Left hindlimb (tissue), 1 donor: ENCODE results near the gene VDR.
A peak's percentile ranks its signal among the peaks of the same experiment; 100 is the strongest.

Source experiments
- DNase-seq: peaks from one replicate; pipeline ENCODE4 v3.0.0-alpha.2; 2018

The VDR gene

DNA sequence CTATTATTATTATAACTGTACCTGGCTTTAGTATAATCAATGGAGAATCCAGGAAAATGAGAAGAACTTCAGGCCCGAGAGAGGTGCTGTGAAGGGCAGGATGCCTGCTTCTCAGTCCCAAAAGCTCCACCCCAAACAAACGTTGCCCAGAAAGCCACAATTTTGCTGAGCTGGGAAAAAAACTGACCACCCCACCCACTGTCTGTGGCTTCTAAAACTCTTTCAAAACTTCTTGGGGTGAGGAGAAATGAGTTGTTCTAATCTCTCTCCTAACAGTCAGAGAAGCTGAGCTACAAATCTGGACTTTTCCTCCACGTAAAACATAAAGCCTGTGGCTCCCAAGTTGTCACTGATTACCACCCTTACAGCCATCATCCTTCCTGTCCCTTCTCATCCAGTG is 13.4 kb downstream of the VDR start:
- DNase-seq: no peak

DNA sequence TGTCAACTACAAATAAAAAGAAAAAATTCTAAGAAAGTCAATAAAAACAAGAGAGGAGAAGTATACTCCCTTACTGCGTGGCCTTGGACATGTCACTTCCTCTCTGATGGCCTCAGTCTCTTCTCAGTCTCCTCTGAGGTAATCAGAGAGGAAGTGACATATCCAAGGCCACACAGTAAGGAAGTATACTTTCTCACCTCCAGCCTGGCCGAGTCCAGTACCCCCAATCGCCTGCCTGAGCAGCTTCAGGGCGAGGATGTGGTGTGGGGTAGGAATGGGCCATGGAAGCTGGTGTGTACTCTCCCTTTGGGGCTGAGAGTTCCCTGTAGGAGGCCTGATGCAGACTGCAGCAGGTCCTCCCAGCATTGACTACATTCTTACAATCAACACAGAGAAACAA is 15.8 kb downstream of the VDR start:
- DNase-seq: no peak

DNA sequence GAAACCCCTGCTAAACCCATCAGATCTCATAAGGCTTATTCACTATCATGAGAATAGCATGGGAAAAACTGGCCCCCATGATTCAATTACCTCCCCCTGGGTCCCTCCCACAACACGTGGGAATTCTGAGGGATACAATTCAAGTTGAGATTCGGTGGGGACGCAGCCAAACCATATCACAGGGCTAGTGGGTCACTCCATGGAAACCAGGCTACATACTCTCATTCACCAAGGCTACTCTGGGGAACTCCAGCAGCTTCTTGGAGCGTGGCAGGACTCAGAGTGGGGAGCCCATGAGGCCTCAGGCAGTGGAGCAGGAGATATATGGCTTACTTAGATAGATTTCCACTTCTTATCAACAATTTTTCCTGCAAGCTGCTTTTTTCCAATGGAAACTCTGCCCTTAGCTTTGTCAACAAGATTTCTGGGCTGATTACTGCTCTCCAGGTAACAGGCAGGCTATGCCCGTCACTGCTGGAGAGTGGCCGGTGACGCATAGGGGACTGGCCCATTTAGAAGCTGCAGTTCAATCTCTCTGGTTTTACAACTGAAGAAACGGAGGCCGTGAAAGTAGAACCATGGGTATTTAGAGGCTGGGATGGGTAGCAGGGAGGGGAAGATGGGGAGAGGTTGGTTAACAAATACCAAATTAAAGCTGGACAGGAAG is 16.5 kb downstream of the VDR start:
- no peak for DNase-seq

DNA sequence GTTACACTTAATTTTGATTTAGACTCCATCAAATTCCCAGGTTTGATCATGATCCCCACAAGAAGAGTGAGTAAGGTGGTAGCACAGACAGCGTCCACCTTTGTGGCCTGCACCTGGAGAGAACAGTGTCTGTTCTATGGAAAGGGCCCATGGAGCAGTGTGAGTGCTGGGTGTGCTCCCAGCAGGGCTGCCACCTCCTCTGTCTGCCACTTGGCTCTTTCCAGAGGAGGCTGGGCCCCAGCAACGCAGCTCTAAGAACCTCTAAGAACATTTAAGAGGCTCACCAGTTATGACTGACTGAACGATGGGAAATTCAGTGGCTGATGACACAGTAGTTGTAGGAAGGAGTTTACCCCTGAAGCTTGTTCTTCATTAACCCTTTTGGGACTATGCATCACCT is 17.3 kb downstream of the VDR start:
- DNase-seq: no peak

DNA sequence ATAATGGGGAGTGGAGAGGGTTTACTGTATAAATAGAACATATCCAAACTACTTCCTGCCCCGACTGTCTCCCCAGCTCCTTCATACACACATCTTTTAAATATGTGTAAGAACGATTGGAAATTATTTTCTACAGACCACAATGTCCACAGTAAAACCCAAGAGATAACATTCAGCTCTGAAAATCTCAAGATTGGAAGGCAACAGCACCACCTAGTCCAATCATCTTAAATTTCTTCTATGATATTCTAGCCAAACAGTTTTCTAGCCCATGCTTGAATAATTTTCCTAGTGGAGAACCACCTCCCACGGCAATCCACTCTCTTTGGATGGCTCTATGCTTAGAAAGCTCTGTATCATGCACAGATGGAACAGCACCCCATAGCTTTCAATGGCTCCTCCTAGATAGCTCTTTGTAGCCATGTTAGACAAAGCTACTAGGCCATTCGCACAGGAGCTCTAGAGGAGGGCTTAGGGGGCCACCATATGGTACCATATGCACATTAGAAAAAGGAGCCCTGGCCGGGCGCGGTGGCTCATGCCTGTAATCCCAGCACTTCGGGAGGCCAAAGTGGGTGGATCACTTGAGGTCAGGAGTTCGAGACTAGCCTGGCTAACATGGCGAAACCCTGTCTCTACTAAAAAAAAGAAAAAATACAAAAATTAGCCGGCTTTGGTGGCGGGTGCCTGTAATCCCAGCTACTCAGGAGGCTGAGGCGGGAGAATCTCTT is 18.1 kb downstream of the VDR start:
- DNase-seq: no peak

DNA sequence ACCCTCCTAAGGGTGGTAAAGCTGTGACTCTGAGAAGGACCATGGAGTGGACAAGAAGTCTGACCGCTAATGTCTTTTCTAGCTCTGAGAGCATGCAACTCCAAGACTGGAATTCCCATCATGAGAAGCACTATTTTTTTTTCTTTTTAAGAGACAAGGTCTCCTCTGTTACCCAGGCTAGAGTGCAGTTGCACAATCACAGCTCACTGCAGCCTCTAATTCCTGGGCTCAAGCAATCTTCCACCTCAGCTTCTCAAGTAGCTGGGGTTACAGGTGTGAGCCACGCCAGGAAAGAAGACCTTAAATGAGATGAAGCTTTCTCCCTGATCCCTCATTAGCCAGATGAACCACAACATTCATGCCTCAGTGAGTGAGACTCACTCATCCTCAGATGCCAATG is 19.2 kb downstream of the VDR start:
- no peak for DNase-seq

DNA sequence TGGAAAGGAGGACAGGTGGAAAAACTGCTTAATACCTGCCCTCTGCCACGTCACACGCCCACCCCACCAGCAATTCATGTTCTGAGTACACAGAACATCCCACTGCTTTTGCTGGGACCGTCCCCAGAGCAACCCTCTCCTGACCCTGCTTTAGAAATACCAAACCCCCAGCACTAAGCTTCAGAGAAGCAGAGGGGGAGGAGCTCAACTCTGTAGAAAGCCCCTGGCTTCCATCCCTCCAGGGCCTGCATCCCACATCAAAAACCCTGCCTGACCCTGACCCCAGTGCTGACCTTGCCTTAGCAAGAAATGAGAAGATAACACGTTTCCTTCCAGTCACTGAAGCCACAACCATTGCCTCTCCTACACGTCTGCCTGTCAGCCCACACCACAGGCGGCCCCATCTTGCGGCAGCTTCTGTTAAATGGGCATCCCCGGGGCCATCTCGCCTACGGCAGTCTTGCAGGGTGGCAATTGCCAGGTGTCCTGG is 19.7 kb downstream of the VDR start:
- no peak for DNase-seq

DNA sequence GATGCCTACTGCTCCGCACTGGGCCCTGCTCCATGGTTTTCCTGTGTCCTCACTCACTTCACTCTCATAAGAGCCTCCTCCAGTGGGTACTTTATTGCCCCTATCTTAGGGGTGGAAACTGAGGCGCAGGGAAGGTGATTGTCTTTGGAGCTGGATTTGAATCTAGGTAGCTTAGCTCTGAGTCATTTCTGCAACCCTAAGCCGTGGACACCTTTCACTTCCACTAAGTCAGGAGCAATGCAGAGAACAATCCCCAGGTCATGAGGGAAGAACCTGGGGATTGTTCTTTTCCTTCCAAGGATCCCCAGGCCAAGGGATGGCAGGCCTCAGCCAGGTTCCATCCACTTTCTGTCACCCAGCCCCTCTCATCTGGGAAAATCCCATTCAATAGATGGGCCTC is 20.3 kb downstream of the VDR start:
- DNase-seq: no peak

DNA sequence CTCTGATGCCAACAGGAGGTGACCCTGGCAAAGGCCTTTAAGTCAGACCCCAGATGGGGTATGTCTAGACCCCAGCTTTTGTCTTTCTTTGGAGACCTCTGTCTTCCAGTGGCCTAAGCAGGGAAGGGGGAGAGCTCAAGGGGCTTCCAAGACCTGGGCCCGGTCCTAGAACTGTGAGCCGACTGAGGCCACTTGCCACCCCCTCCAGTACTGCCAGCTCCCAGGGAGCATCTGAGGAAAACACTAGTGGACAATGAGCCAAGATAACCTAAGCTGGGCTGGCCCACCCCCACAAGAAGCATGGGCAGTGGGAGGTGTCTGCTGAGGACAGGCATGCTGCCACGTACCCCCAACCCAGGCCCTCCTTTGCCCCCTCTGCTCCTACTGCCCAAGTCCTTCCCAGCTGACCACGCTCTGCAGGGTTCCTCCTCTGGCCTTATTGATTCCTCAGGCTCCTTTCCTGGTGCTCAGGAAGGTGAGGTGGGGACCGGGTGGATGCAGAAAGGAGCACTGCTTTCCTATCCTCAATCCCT is 21.1 kb downstream of the VDR start:
- DNase-seq: no peak

DNA sequence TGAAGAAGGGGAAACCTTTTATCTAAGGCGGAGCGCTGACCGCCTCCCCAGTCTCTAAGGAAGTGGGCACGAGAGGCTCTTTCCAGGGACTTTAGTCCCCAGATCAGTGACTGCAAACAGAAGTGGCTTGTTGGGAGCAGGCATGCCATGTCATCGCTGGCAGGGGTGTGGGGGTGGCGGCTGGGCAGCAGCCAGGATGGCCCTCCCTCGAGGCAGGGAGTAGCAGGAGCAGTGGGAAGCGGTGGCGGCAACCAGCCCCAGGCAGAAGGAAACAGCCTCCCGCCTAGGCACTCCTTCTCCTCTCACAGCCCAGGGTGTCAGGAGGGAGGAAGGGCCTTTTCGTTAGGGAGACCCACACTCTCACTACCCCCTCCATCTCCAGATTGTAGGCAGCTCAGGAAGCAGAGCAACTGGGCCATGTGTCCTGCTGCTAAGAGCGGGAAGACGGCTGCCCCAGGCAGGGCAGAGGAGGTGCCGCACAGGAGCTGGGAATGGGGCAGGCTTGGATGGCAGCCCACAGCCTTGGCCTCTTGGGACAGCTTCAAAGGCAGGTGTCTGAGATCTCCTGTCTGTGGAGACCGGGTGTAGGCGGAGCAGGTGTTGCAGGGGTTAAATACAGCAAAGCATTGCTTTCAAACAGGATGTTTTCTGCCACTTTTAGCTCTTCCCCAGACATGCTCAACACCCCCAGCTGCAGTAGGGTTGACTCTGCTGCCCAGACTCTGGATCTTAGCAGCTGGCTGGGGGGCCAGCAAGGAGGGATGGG is 21.8 kb downstream of the VDR start:
- DNase-seq: no peak

DNA sequence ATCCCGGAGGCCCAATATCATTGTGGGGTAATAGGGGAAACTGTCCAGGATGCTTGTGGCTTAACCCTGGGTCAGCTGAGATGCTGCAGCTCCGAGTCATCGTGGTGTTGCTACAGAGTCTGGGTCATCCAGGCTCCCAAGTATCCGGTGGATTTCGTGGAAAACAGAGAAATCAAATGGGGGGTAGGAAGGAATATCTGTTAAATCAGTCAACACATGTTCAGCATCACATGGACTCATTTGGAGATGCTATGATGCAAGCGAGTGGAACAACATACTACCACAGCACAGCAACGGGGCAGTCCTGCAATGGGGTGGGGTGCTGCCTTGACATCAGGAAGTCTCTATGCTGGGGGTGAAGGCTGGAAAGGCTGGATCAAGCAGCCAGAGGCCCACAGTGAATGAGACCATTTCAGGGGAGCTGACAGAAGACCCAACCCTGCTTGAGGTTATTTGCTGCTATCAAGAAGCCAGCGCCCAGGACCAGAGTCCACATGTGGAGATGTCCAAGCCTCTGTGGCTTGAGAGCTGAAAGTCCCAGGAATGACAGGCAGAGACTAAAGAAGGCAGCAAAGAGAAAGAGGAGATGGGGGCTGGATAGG is 22.9 kb downstream of the VDR start:
- DNase-seq: no peak

DNA sequence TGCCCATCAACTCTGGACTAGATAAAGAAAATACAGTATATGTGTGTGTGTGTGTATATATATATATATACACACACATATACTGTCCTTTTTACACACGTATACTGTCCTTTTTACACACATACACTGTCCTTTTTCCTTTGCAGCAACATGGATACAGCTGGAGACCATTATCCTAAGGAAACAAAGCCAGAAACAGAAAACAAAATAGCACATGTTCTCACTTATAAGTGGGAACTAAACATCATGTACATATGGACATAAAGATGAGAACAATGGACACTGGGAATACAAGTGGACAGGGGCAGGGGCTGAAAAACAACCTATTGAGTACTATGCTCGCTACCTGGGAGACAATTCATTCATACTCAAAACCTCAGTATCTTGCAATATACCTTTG is 23.7 kb downstream of the VDR start:
- DNase-seq: no peak

DNA sequence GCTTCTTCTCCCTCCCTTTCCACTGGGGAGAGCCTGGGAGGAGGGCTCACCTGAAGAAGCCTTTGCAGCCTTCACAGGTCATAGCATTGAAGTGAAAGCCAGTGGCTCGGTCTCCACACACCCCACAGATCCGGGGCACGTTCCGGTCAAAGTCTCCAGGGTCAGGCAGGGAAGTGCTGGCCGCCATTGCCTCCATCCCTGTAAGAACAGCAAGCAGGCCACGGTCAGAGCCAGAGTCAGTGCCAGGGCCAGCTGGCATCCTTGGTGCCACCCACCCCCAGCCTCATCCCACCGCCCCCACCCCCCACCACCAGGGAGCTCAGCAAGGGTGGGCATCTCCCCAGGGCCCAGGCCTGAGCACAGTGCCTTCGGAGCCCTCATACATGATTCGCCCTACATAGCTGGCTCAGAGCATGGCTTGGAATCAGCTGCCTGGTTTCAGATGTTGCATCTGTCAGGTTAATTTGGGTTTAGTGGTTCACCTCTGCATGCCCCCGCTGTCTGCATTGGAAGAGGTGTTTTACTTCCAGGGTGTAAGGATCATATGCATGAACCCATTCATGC is 25.8 kb downstream of the VDR start:
- no peak for DNase-seq

DNA sequence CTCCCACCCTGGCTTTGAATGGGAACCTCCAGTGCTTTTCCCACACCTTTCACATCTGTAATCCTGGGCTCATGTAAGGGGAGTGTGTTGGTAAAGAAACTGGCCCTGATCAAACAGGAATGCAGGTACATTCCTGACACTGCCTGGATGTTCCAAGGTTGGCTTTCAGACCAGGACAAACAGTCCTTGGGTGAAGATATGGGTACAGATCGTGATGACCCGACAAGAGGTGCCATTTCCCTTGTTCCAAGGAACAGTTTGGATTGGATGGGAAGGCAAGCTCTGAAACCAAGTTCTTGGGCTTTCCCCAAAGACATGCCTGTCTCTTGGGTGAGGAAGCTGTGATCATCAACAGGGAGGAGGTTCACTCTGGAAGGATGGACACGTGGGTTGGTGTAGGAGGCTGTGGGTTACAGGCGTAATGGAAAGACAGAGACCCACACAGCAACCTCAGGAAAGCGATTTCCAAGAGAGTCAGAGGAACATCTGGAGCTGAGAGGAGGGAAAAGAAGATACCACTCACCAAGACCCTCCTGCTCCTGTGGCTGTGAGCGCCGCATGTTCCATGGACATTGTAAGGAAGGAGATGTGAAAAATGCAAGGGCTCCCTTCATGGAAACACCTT is 26.4 kb downstream of the VDR start:
- DNase-seq: no peak

DNA sequence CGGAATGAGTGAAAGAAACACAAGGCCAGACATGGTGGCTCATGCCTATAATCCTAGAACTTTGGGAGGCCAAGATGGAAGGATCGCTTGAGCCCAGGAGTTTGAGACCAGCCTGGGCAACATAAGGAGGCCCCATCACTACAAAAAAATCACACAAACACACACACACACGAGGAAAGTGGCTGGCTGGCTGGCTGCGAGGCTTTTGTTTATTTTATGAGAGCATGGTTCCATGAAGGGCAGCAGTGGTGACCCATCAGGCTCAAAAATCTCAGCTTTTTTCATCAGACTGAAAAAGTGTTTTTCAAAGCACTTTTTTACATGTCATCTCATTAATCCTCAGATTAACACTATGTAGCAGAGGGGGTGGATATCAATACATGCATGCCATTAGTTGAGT is 27.7 kb downstream of the VDR start:
- DNase-seq: no peak

DNA sequence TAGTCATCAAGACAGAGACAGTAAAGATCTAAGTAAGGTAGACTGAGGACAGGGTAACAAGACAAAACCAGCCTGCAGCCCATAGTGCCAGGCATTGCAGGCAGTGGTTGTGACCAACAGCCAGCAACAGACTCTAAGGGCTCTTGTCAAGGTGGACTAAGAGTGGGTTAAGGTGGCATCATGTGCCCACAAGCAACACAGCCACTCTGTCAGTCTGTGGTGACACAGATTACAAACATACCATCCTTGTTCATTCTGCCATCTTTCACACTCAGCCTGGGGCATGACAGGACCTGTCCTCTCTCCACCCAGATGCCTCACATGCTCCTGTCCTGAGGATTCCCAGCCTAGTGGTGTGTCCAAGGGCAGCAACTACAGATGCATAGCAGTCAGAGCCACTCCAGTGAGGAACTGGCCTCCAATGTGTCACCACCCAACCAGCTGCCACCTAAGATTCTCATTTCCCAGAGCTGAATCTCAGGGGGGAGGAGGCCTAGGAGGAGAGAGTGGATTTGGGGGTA is 28.3 kb downstream of the VDR start:
- no peak for DNase-seq

DNA sequence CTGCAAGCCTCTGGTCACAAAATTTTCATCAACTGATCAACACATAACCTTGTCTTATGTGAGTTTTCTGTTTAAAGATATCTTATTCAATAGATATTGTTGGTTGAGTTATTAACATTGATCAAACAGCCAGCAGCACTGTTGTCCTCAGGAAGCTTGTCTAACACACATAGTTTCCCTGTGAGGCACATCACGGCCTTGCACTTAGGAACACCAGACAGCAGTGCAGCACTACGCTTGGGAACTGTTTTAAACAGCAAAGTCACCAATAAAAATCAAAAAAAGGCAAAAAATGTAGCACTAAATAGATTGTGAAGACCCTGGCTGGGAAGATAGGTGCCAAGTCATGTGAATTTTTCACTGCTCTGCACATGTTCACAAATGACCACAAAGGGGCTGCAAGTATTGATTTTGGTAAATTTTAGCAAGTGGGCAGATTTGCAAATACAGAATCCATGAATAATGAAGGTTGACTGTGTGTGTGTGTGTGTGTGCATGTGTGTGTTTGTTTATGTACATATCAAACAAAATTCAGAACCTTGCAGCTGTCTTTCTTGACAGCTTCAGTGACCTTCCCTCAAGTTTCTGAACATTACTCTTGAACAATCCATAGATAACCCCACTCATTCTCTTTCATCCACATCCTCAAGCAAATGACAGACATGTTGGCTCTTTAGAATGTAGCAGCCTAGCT is 28.9 kb downstream of the VDR start:
- no peak for DNase-seq

DNA sequence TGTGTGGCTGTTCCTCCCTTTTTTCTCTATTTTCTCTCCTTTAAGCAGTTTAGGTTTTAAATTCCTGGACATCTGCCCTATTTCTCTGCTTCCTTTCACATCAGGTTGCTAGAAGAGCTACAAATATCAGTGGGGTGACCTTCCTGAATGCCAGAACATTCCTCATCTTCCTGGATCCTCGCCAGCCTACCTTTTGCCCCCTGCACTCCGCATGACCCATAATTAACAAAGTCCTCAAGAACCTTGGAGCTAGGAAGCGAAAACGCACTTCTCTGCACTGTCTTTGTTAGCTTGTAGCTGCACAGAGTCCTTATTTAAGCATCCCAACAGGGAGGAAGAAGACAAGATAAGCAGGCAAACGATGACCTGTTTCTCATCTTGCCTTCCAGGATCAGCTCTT is 30.5 kb downstream of the VDR start:
- DNase-seq: no peak

DNA sequence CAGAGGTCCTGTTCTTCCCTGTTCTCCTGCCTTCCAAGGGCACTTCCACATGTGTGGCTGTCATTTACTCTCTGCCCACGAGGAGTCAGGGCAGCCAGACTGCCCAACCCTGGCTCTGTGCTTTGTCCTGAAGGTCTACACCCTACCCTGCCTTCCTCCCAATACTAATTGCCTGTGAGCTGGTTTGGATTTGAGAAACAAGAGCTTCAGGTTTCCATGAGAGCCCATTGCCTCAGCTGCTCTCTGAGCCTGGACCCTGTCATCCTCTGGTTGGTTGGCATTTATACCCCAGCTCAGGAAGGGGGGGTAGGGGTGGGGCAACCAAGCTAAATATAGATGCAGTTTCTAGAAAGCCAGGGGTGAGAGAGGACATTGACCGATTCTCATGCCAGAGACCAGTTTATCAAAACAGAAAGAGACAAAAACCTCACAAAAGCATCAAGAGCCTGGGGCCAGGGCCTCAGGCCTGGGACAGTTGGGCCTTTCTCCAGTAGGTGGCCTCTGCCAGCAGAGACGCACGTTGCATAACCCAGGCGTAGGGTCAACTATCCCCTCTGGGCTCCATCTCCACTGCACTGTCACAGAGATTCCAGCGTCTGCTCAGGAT is 34.5 kb downstream of the VDR start:
- peak; percentile 56 for DNase-seq

DNA sequence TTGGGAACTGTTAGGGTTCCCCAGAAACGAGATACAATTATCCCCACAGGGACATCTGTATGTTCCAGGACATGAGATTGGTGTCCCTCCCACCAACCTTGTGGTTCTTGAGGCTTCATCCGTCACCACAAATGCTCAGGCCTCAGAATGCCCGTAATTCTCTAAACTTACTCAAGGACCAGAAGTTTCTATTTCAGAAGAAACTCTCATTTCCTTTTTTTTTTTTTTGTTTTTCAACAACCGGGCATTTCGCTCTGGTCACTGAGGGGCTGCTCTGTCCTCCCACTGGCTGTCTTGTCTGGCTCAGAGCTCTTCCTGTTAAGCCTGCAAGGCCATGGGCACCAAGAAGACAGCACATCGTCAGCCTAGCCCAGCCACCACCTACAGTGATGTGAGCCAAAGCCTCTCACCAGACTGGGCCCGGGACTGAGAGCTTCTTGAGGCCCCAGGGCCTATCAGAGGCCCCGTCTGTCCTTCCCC is 36.2 kb downstream of the VDR start:
- no peak for DNase-seq

DNA sequence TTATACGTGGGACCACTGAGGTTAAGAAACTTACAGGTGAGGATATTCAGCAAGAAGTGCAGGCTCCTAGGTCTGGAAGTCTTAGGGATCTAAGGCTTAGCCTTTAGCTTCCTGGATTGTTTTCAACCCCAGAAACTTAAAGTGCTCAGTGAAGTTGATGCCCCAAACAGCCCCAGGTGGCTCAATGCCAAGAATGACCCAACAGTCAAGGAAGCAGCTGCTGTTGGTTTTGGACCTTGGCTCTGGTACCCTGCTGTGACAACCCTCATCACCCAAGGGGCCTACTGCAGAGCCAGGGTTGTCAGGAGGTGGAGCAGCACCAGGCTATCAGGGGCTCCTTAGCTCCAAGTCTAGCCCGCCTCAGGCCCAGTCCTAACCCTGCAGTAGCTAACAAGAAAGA is 36.8 kb downstream of the VDR start:
- DNase-seq: no peak
